GM18499 (cell line): ENCODE results near the gene EPHB1.
"Not testable (repeated sequence)": the region's sequence is repeated elsewhere in the genome, so short reads cannot be mapped to it uniquely, and the experiment has no call there.

Experiments
- ATAC-seq: cut with Tn5 transposase; IDR thresholded peaks from one replicate; pipeline ENCODE4 v1.9.1; 2021; ENCODE audit warnings: moderate number of reproducible peaks; ENCODE audit not compliant: insufficient read depth, unreplicated experiment

EPHB1 gene

GRCh38 chr3:135097276-135097946 is 302.4 kb downstream of the EPHB1 start:
- ATAC-seq = no peak

DNA sequence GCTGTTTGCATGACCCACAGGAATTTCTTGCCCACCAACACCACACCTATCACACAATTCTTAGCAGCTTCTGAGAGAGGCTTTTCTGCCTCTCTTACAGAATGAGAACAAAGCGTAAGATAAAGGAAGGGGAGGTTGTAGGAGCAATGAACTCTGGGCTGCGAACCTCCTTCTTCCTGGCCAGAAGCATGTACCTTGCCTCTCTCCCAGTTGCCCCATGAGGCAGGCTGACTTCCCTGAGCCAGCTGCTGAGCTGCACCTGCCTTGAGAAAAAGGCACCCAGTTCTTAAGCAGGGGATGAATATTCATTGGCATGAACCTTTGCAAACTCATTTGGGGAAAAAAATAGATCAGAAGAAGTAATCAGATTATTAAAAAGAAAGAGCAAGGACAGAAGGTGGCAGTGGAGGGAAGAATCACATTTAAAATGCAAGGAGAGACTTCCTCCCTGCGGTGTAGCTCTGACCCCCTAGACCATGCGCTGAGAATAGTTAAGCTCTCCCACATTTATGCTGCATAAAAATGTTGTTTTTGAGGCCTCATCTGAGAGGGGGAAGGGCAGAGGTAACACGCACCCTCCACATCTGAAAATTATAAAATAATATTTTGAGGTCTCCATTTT is 304.8 kb downstream of the EPHB1 start:
- no peak for ATAC-seq

- ATAC-seq = no peak
These were observed 305.3 kb downstream of the EPHB1 start for GRCh38 chr3:135100366-135100765.

DNA sequence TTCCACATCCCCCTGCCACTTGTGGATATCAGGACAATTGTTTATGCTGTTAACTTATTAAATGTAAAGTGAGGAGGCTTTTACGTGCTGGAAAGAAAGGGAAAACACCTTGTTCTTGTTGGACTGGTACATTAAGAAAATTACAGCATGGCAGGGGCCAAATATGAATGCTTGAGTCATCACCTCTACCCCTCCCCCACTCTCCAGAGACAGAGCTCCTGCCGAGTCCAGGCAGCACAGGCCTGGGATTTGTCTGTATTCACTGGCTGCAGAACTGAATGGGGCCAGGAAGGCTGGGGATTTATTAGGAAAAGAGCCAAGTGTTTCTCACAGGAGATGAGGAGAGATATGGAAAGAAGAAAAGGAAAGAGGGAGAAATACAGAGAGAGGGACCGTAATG is 308.9 kb downstream of the EPHB1 start:
- ATAC-seq = no peak

GRCh38 chr3:135106445-135106844 is 311.4 kb downstream of the EPHB1 start:
- no peak for ATAC-seq

DNA sequence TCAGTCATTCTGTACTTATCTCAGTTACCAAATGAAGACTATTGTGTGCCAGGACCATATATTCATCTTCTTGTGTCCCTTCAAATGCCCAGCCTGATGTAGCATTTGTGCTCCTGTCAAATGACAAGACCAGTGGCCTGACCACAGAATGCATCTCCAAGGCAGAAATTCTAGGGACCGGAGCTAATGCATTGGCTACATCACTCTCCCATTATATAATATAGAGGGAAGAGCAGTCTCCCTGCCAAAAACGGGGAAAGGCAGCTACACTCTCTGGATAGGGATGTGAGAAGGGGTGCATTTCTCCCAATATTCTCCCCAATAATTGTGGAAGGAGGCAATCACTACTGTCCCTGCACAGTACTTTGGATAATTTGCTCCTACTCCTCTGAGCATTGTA is 312.0 kb downstream of the EPHB1 start:
- no peak for ATAC-seq

- no peak for ATAC-seq
These were observed 314.6 kb downstream of the EPHB1 start for GRCh38 chr3:135109681-135110080.

DNA sequence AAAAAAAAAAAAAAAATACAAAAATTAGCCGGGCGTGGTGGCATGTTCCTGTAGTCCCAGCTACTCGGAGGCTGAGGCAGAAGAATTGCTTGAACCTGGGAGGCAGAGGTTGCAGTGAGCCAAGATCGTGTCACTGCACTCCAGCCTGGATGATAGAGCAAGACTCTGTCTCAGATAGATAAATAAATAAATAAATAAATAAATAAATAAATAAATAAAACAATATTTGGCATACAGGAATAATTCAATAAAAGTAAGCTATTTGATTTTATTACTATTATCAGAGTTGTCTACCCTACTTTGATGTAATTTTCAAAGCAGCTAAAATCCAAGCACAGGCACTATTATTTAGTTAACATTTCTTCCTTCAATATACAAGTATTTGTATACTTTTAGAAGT is 319.5 kb downstream of the EPHB1 start:
- not testable (repeated sequence) for ATAC-seq

DNA sequence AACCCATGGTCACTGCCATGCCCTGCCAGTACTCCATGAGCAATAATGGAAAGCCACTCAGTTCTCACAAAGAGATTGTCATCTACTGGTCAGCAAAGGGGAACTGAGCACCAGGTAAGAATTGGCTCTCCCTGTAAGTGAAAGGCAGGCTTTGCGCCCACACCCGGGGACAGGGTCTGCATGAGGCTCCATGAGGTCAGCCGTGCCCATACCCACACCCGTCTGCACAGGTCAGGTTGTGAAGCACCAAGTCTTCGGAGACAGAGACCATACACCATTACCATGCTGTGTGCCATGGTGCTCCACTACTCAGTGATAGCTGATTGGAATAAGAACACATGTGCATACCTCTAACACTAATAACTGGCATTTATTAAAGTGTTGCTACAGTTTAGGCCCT is 322.9 kb downstream of the EPHB1 start:
- no peak for ATAC-seq

DNA sequence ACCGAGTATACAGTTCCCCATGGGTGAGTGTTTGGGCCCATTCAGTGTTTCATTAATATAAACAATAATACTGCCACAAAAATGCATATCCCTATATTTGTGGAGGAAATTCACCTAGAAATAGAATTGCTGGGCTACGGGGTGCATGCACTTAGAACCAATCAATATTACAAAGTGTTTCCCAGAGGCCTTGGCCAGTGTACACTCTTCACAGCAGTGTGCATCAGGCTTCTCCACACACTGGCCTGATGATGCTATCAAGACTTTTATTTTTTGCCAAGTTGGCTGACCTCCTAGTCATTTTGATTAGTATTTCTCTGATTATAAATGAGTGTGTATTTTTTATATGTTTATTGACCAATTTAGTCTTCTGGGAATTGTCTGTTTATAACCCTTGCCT is 323.7 kb downstream of the EPHB1 start:
- no peak for ATAC-seq

DNA sequence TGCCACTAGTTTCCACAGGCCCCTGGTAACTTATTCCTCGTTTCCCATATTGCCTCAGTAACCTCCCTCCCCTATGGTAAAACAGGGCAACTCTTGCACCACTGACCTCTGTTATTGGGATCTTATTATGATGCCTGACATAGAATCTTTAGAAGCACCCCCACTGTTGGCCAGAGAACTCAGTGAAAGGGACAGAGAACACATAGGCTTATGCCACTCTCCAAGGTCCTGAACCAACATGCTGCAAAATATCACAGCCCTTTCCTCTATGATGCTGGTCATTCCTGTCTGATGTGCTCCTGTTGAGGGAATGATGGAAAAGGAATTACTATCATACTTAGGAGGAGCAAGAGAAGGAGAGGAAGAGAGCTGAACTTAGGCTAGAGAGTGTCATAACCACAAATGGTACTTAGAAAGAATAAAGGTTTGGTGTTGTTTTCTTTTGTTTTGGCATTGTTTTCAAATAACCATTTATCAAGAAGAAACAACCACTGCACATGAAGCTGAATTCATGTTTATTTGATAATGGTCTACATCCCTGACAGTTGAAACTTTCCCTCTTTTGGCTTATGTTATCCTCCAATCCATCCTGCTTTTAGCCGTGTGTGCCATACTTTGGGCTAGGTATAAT is 330.2 kb downstream of the EPHB1 start:
- ATAC-seq = no peak

- no peak for ATAC-seq
These were observed 332.9 kb downstream of the EPHB1 start for GRCh38 chr3:135127946-135128470.

DNA sequence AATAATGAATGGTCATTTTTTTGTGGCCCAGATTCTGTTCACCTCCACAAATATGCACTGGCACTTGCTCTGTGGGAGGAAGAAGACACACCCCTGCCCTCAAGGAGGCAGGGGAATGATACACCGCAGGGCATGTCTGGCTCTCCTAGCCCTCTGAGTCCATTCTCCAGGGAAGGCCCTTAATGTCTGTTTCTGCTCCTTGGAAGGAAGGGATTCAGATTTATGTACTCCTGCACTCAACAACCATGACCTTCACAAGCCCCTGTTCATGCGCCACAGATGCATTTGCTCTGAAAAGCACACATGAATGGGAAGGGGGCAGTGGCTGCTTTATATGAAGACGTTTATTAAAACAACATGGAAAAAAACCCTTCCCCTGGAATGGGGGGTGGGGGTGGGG is 333.8 kb downstream of the EPHB1 start:
- no peak for ATAC-seq

DNA sequence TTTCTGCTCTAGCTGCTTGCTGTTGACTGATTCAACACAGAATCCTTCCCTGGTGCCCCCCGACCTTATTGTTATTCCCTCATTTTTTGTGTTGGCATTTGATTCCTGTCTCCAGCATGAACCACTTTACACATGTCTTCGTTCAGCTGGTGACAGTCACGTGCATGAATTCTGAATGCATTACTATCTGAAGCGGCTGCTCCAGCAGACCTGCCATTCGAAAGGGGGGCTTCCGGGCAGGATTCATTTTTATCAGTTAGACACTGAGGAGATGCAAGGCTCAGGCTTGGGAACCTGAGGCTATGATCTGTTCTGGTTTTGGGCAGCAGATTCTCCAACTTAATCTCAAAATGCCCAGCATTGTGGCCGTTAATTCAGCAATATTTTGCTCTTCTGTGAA is 336.2 kb downstream of the EPHB1 start:
- ATAC-seq = no peak

- ATAC-seq = no peak
These were observed 339.0 kb downstream of the EPHB1 start for GRCh38 chr3:135133905-135134683.

DNA sequence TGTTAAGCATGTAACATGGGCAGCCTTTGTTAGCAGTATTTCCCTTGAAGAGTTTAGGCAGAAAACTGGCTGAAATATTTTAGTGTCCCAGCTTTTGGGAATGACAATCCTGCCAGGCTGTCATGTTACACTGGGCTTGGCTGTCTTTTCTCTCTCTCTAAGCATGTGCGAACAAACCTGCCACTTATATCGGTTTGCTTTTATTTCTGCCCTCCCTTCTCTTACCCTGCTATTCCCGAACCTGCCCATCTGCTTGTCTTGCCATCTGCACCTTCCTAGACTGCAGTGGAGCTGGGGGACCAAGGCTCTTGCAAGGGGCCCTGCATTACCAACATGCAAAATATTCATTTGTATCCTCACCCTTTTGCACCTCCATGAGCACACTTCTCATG is 339.6 kb downstream of the EPHB1 start:
- no peak for ATAC-seq

GRCh38 chr3:135135445-135135844 is 340.4 kb downstream of the EPHB1 start:
- no peak for ATAC-seq

- no peak for ATAC-seq
These were observed 341.5 kb downstream of the EPHB1 start for GRCh38 chr3:135136361-135137100.

GRCh38 chr3:135137296-135137695 is 342.2 kb downstream of the EPHB1 start:
- no peak for ATAC-seq

DNA sequence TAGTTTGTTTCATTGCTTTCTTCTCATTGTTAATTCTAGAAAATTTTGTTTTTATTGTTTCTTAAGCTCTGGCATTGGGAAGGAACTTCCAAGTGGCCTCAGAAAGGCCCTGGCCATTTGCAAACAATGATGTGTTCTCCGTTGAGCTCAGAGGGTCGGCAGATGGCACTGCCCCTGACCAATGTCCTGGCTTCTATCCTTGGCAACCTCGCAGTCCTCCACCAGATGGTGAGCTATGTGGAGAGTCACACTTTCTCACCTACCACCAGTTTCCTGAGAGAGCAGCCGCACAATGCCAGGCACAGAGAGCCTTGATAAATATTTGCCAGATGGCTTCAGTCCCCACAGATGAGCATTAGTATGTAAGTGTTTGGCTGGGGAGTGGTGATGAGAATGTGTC is 343.7 kb downstream of the EPHB1 start:
- no peak for ATAC-seq
